Body of pancreas (tissue), 4 donors: Measurements from ENCODE around the gene MRAS. TPM values are rescaled to one million over a fixed set of nuclear protein-coding genes. Genes with fewer than 3 reads are reported as not detected.

Experiments
- ATAC-seq: fragments of 150-250 bp; one replicate; pipeline ENCODE4 v1.9.1; 2016
- DNase-seq, 4 donors: peaks; one replicate each; pipeline ENCODE4 v3.0.0-alpha.2; 2019
- H3K27ac ChIP-seq, 4 donors: fragments of 200-600 bp; sonication (generic); 1 replicate in 3 of 4; 2 replicates in 1 of 4; pipeline versions ENCODE4 v1.5.1 to v1.6.1; 2016 to 2019; ENCODE audit warnings: mild to moderate bottlenecking in 1 of 4, mixed read lengths in 1 of 4, moderate library complexity in 1 of 4
- H3K27me3 ChIP-seq, 2 donors: fragments of 200-600 bp; sonication (generic); one replicate each; pipeline ENCODE4 v1.6.0; 2016; ENCODE audit warnings: mild to moderate bottlenecking in 1 of 2
- H3K36me3 ChIP-seq, 2 donors: fragments of 200-600 bp; sonication (generic); replicated peaks in 1 of 2; 2 replicates each; pipeline ENCODE4 v1.5.1; 2016; ENCODE audit warnings: low read depth in 2 of 2; ENCODE audit not compliant: insufficient read depth in 1 of 2
- H3K4me1 ChIP-seq: fragments of 200-600 bp; sonication (generic); one replicate; pipeline ENCODE4 v1.6.0; 2016
- H3K4me3 ChIP-seq, 2 donors: fragments of 200-600 bp; sonication (generic); 1 replicate in 1 of 2; 2 replicates in 1 of 2; pipeline ENCODE4 v1.5.1; 2016 to 2019
- H3K9me3 ChIP-seq, 3 donors: fragments of 200-600 bp; sonication (generic); 1 replicate in 2 of 3; 2 replicates in 1 of 3; pipeline ENCODE4 v1.5.1; 2016
- POLR2A ChIP-seq, 3 donors: fragments of 450-650 bp; IDR thresholded peaks; one replicate each; pipeline ENCODE4 v1.6.1; 2016; ENCODE audit warnings: antibody characterized with exemption in 3 of 3, mild to moderate bottlenecking in 2 of 3
- WGBS, 2 donors: methylation state at CpG; one replicate each; pipeline ENCODE4 v1.1.5; 2017; 5-methylcytosine and 5-hydroxymethylcytosine counted together
- intact Hi-C: fragments of 100-400 bp; cut with DNase I; formaldehyde crosslinking; loops from one replicate; pipeline ENCODE4 v1.15.1; 2023
- total RNA-seq, 2 donors: library from RNA; depleted of rRNA; stranded (reverse); fragments of >200 nt; gene quantifications; one replicate each; pipeline ENCODE4 v1.1.0, GENCODE V29; 2016
- TF ChIP-seq, protein P1 (sequence below), 7 experiments: fragments of 450-650 bp in 4 of 7; fragments of 200-600 bp in 3 of 7; sonication (generic) in 3 of 7; IDR thresholded peaks; one replicate each; pipeline ENCODE4 v1.5.1; 2016 to 2019; ENCODE audit warnings: antibody characterized with exemption in 7 of 7

MRAS gene
- total RNA-seq, 2 donors from 2014 or later = 9.9 to 20.1 TPM

DNA sequence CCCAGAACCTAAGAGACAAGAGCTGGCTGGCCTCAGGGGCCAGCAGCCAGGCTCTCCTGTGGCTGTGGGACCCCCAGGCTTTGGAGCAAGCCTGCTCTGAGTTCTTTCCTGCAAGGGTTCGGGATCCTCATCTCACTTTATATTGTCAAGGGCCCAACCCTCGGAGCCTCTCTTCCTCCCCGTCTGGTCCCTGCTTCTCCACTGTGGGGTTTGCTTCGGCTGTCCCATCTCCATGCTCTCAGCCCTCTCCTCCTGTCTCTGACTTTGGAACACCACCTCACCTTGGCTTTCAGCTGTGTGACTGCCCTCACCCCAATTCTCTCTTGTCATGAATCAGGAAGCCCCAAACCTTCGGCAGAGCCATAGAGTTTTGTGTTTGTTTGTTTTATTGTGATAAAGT, 30.0 kb downstream of the MRAS start:
- Histone ChIP-seq H3K36me3 (no peaks in the 10 kb centered on the region), H3K27ac (no peak overlapping the region), H3K4me3 (no peak overlapping the region), H3K4me1 (peaks cover 14% of the 10 kb centered on the region), H3K9me3 (no peaks in the 10 kb centered on the region), H3K27me3 (no peaks in the 10 kb centered on the region)
- 85 to 87% methylated on average over 5 of the region's 5 CpGs for WGBS, 2 donors
- no peak for ATAC-seq
- intact Hi-C loops = no loop called here
- DNase-seq = no peak
- no peak for TF ChIP-seq POLR2A (IDR thresholded peaks at IDR 0.05)
- TF ChIP-seq, protein P1, sequence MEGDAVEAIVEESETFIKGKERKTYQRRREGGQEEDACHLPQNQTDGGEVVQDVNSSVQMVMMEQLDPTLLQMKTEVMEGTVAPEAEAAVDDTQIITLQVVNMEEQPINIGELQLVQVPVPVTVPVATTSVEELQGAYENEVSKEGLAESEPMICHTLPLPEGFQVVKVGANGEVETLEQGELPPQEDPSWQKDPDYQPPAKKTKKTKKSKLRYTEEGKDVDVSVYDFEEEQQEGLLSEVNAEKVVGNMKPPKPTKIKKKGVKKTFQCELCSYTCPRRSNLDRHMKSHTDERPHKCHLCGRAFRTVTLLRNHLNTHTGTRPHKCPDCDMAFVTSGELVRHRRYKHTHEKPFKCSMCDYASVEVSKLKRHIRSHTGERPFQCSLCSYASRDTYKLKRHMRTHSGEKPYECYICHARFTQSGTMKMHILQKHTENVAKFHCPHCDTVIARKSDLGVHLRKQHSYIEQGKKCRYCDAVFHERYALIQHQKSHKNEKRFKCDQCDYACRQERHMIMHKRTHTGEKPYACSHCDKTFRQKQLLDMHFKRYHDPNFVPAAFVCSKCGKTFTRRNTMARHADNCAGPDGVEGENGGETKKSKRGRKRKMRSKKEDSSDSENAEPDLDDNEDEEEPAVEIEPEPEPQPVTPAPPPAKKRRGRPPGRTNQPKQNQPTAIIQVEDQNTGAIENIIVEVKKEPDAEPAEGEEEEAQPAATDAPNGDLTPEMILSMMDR (IDR thresholded peaks at IDR 0.05) = no peak

- no peak overlapping the region for H3K27ac ChIP-seq
- intact Hi-C loops = no loop called here
- no peak overlapping the region for H3K4me3 ChIP-seq
- DNase-seq (no peak), ATAC-seq (no peak)
- H3K9me3 ChIP-seq = no peaks in the 10 kb centered on the region
- H3K4me1 ChIP-seq = peaks cover 14% of the 10 kb centered on the region
- H3K27me3 ChIP-seq = no peaks in the 10 kb centered on the region
- 83 to 91% methylated on average over 1 of the region's 1 CpG for WGBS, 2 donors
- TF ChIP-seq POLR2A (IDR thresholded peaks at IDR 0.05) = no peak
- TF ChIP-seq, protein P1 (IDR thresholded peaks at IDR 0.05) = no peak
- H3K36me3 ChIP-seq = no peaks in the 10 kb centered on the region
These were observed 30.6 kb downstream of the MRAS start for GRCh38 chr3:138378990-138379389.

DNA sequence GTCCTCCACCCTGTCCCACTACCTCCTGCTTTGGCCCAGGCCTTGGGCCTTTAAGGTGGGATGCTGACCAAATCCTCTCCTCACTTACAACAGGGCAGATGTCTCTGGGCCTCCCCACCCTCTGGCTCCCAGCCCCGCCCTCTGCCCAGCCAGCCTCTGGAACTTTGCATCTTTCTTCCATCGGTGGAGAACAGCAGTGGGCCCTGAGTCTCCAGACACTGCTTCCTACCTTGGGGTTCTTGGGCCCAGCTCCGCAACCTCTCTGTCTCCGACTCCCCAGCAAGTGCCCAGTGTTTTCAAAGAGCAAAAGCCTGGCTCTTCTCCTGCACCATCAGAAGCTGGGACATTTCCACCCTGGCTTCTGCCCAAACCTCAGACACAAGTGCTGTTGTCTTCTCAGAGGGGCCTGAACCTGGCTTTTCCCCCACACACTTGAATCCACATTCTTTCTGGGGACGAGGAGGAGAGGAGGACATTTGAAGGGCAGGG, 33.1 kb downstream of the MRAS start:
- peak; percentile 33 for ATAC-seq
- TF ChIP-seq POLR2A (IDR thresholded peaks at IDR 0.05) = no peak
- H3K9me3 ChIP-seq = no peaks in the 10 kb centered on the region
- WGBS, 2 donors = 75 to 85% methylated on average over 4 to 5 of the region's 5 CpGs
- no peak overlapping the region for H3K4me3 ChIP-seq
- H3K4me1 ChIP-seq = peaks cover 14% of the 10 kb centered on the region
- intact Hi-C loops = no loop called here
- no peaks in the 10 kb centered on the region for H3K36me3 ChIP-seq
- H3K27me3 ChIP-seq = no peaks in the 10 kb centered on the region
- H3K27ac ChIP-seq = peak overlapping the region; percentile 29 to 63 (median 49)
- DNase-seq = peak in 2 of 4 donors; percentile 17 to 30

- H3K36me3 ChIP-seq = no peaks in the 10 kb centered on the region
- no peaks in the 10 kb centered on the region for H3K9me3 ChIP-seq
- H3K27ac ChIP-seq = peak overlapping the region; percentile 29 to 63 (median 49)
- 84 to 100% methylated on average over 3 of the region's 3 CpGs for WGBS, 2 donors
- intact Hi-C loops = no loop called here
- ATAC-seq = peak; percentile 81
- no peak overlapping the region for H3K4me3 ChIP-seq
- no peak for TF ChIP-seq POLR2A (IDR thresholded peaks at IDR 0.05)
- TF ChIP-seq, protein P1 (IDR thresholded peaks at IDR 0.05) = no peak
- peak in 3 of 4 donors; percentile 45 to 64 (median 46) for DNase-seq
- no peaks in the 10 kb centered on the region for H3K27me3 ChIP-seq
- H3K4me1 ChIP-seq = peaks cover 14% of the 10 kb centered on the region
These were observed 33.8 kb downstream of the MRAS start for GRCh38 chr3:138381950-138382715.

DNA sequence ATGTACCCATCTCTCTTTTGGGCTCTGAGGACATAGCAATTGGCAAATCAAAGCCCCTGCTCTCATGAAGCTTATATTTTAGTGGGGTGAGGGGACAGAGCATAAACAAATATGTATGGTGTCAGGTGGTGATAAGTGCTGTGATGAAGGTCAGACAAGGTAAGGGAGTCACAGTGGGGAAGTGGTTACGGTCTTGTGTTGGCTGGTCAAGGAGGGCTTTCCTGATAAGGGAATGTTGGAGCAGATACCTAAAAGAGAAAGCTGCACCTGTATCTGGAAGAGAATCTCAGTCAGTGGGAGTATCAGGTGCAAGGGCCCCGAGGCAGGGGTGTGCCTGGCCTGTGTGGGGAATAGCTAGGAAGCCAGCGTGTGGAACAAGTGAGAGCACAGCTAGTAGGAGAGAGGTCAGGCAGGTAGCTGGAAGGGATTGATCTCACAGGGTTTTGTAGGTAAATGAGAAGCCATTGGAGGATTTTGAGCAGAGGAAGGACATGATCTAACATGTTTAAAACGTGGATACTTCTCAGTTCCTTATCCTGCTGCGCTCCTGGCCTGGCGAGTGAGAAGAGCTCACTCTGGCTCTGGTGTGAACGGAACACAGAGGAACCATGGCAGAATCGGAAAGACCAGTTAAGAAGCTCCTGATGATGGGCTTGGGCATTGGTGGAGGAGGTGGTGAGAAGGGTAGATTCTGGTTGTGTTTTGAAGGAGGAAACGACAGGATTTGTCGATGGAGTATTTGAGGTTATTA, 35.5 kb downstream of the MRAS start:
- ATAC-seq = no peak
- peaks cover 14% of the 10 kb centered on the region for H3K4me1 ChIP-seq
- intact Hi-C loops = no loop called here
- H3K27me3 ChIP-seq = no peaks in the 10 kb centered on the region
- no peak overlapping the region for H3K4me3 ChIP-seq
- TF ChIP-seq POLR2A (IDR thresholded peaks at IDR 0.05) = no peak
- TF ChIP-seq, protein P1 (IDR thresholded peaks at IDR 0.05) = no peak
- no peak overlapping the region for H3K27ac ChIP-seq
- no peaks in the 10 kb centered on the region for H3K9me3 ChIP-seq
- no peak for DNase-seq
- H3K36me3 ChIP-seq = no peaks in the 10 kb centered on the region
- 88 to 94% methylated on average over 10 of the region's 10 CpGs for WGBS, 2 donors
